KOPT-K1 (cell line): ENCODE measurements around the gene ADAMTS4.
A peak's percentile ranks its signal among the peaks of the same experiment; 100 is the strongest.

ENCODE experiments used
- H3K27ac ChIP-seq: fragments of 200-600 bp; sonication (generic); 2 replicates; pipeline ENCODE4 v1.5.1; 2016; ENCODE audit warnings: antibody characterized with exemption, mild to moderate bottlenecking, low read depth, low read length; ENCODE audit not compliant: poor library complexity, severe bottlenecking
- H3K36me3 ChIP-seq: fragments of 200-600 bp; sonication (generic); 2 replicates; pipeline ENCODE4 v1.5.1; 2017; ENCODE audit warnings: antibody characterized with exemption, mild to moderate bottlenecking, low read length, moderate library complexity; ENCODE audit not compliant: insufficient read depth
- H3K9me3 ChIP-seq: fragments of 200-600 bp; sonication (generic); 2 replicates; pipeline ENCODE4 v1.5.1; 2017; ENCODE audit warnings: antibody characterized with exemption, low read length, mild to moderate bottlenecking; ENCODE audit not compliant: insufficient read depth, poor library complexity, severe bottlenecking

Gene ADAMTS4

GRCh38 chr1:161209790-161210409 lies 11.0 kb upstream of the ADAMTS4 start:
- Histone ChIP-seq H3K27ac (no peak overlapping the region), H3K36me3 (peaks cover 91% of the 10 kb centered on the region), H3K9me3 (no peaks in the 10 kb centered on the region)

- Histone ChIP-seq H3K36me3 (peaks cover 76% of the 10 kb centered on the region), H3K9me3 (no peaks in the 10 kb centered on the region), H3K27ac (no peak overlapping the region)
Measured at GRCh38 chr1:161207173-161207572, 8.3 kb upstream of the ADAMTS4 start.

DNA sequence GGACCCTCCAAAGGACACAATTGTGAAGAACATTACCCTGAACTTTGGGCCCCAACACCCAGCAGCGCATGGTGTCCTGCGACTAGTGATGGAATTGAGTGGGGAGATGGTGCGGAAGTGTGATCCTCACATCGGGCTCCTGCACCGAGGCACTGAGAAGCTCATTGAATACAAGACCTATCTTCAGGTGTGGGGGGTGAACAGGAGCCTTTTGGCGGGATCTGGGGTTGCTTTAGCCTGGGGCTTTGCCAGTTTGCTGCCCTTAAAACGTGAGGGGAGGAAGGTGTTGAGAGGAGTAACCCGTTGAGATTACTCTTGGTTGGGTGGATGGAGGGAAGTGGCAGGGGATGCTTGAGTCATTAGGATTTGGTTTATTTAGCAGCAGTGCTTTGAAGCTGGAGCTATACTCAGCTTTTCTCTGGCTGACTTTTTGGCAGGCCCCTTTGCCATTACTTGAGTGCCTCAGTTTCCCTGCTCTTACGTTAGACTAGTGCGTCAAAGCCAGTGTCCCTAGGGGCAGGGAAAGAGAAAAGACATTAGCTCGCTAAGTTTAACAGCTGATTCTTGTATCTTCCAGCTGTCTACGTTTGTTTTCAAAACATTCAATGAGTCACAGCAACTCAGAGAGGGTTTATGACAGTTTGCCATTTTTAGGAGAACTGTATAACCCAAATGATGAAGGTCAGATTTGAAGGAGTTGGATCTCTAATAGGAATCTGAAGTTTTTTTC lies 7.7 kb upstream of the ADAMTS4 start:
- no peak overlapping the region for H3K27ac ChIP-seq
- H3K9me3 ChIP-seq = no peaks in the 10 kb centered on the region
- H3K36me3 ChIP-seq = peaks cover 70% of the 10 kb centered on the region

GRCh38 chr1:161201836-161202712 lies 3.2 kb upstream of the ADAMTS4 start, which contains the start of gene NDUFS2:
NDUFS2 (plus strand) TSS chr1:161202367; CDS start chr1:161202386, 19 bp downstream.
- H3K27ac ChIP-seq = peak within 1 kb of the TSS; percentile 83
- peaks cover 34% of the 10 kb centered on the region for H3K36me3 ChIP-seq
- H3K9me3 ChIP-seq = no peaks in the 10 kb centered on the region

GRCh38 chr1:161200992-161201835 lies 2.4 kb upstream of the ADAMTS4 start:
- H3K36me3 ChIP-seq = peaks cover 25% of the 10 kb centered on the region; the same call in 1 of the 2 replicates
- H3K9me3 ChIP-seq = no peaks in the 10 kb centered on the region
- H3K27ac ChIP-seq = peak overlapping the region; percentile 83

DNA sequence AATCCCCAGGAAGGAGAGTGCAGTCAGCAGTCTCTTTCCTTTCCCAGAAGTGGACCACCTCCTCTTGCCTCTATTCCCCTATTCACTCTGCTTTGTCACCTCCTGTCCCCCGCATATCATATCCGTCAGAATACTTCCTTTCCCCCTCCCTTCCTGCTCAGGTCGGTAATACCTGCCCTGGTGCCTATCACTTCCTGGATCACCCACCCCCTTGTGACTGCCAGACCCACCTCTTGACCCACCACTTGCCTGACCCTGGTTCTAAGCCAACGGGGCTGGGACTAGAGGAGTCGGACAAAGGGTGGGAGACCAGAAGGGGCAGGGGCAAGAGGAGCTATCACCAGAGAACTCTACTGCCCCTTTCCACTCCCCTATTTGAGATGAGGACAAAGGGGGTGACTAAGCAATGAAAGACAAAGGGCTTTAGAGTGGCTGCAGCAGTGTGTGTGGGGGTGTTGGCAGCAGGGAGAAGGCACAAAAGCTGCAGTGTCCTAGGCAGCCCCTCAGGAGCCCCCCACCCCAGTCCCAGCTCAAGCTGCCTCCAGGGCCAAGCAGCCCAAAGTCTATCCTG lies 1.7 kb upstream of the ADAMTS4 start:
- no peaks in the 10 kb centered on the region for H3K9me3 ChIP-seq
- no peak overlapping the region for H3K27ac ChIP-seq
- peaks cover 18% of the 10 kb centered on the region; the same call in 1 of the 2 replicates for H3K36me3 ChIP-seq

DNA sequence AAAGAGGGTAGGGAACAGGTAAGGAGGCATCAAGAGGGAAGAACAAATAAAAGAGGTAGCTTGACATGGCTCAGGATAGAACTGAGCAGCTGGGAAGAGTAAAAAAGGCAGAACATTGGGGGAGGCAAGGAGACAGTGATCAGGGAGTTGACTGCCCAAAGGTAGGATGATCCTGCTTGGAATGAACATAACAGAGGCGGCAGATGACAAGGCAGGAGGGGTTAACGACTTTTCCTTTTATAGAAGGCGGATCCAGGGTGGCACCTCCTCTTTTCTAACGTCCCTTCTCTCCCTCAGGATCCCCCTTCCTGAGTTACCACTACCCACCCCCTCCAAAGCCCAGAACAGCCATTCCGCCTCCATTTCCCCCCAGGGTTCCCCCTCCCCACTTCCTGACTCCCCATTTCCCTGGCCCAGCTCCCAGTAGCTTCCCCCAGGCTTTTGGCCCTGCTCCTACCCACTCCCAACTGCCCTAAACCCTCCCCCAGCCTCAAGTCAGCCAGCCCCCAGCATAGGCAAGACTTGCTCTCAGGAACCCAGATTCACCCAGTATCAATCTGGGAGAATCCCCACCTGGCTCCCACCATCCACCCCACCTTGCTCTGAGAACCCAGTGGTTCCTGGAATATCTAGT lies 769 bp upstream of the ADAMTS4 start:
- H3K36me3 ChIP-seq = peaks cover 11% of the 10 kb centered on the region; the same call in 1 of the 2 replicates

DNA sequence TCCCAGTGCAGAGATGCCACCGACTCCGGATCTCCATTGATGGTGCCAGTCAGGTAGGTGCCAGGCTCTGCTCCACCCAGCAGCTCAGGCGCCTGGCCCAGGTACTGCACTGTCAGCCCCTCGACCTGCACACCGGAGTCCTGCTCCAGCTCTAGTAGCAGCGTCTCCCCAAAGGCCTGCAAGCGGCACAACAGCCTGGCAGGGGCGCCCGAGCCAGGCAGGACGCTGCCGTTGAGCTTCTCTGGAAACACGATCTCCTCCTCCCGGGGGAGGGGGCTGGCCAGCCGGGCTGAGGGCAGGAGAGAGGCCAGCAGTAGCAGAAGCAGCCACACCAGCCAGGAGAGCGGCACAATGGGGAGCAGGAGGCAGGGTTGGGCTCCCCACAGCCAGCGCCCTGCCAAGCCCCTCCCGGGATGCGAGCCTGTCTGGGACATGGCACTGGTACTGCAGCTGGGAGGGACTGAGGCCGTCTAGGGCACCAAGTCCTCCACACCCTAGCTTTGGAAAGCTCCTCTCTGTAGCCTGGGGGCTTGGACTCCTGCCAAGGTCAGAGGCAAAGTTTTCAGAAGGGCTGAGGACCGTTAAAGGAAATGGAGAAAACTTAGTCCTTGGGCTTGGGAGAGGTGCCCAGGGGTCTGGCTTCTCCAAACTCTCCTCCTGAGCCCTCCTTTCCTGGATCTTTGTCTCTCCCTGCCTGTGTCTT lies 509 bp downstream of the ADAMTS4 start:
- H3K36me3 ChIP-seq = no peaks in the 10 kb centered on the region
- no peaks in the 10 kb centered on the region for H3K9me3 ChIP-seq
- no peak overlapping the region for H3K27ac ChIP-seq

More for the DNA sequence above, 769 bp upstream of the ADAMTS4 start:
- Histone ChIP-seq H3K9me3 (no peaks in the 10 kb centered on the region), H3K27ac (no peak overlapping the region)

- Histone ChIP-seq H3K27ac (no peak overlapping the region), H3K36me3 (no peaks in the 10 kb centered on the region), H3K9me3 (no peaks in the 10 kb centered on the region)
Measured at GRCh38 chr1:161197560-161198193, 1.2 kb downstream of the ADAMTS4 start.

DNA sequence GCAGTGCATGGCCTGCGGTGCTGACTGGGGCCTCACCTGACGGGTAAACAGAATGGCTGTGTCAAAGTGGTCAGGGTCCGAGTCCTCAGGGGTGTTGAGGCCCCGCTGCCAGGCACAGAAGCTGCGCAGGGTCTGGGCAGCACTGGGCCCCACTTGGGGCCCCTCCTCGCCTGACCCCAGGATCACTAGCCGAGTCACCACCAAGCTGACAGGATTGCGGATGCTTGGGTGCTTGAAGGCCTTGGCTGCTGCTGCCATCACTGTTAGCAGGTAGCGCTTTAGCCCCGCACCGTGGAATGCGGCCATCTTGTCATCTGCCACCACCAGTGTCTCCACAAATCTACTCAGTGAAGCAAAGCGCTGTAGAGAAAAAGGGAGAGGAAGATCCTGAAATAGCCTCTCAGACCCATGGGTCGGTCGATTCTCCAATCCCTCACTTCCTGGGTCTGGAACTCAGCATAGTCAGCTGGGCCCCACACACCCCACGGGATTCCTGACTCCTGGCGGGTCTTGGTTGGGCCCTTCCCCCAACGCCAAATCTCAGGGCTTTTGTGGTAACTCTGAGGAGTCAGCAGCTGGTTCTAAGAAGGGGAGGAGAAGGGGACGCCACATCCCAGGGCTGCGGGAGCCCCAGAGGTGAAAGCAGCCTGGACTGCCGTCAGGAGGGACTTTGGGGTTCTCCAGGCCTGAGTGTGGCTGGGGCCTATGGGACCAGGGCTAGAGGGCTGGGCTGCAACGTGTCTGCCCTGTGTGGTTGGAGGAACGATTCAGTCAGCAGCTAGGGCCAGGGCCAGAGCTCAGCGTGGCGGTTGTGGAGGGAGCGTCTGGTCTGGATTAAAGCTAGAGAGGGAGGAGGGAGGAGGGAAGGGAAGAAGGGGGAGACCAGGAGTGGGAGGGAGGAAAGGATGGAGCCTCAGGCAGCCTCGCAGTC lies 2.1 kb downstream of the ADAMTS4 start:
- no peaks in the 10 kb centered on the region for H3K36me3 ChIP-seq
- H3K9me3 ChIP-seq = no peaks in the 10 kb centered on the region
- H3K27ac ChIP-seq = no peak overlapping the region

GRCh38 chr1:161196111-161196510 lies 2.7 kb downstream of the ADAMTS4 start:
- H3K36me3 ChIP-seq = no peaks in the 10 kb centered on the region
- no peaks in the 10 kb centered on the region for H3K9me3 ChIP-seq
- no peak overlapping the region for H3K27ac ChIP-seq

GRCh38 chr1:161195171-161195570 lies 3.7 kb downstream of the ADAMTS4 start:
- Histone ChIP-seq H3K9me3 (no peaks in the 10 kb centered on the region), H3K36me3 (no peaks in the 10 kb centered on the region), H3K27ac (no peak overlapping the region)
